Measurements from ENCODE around the gene PANX1.

PANX1 gene

DNA sequence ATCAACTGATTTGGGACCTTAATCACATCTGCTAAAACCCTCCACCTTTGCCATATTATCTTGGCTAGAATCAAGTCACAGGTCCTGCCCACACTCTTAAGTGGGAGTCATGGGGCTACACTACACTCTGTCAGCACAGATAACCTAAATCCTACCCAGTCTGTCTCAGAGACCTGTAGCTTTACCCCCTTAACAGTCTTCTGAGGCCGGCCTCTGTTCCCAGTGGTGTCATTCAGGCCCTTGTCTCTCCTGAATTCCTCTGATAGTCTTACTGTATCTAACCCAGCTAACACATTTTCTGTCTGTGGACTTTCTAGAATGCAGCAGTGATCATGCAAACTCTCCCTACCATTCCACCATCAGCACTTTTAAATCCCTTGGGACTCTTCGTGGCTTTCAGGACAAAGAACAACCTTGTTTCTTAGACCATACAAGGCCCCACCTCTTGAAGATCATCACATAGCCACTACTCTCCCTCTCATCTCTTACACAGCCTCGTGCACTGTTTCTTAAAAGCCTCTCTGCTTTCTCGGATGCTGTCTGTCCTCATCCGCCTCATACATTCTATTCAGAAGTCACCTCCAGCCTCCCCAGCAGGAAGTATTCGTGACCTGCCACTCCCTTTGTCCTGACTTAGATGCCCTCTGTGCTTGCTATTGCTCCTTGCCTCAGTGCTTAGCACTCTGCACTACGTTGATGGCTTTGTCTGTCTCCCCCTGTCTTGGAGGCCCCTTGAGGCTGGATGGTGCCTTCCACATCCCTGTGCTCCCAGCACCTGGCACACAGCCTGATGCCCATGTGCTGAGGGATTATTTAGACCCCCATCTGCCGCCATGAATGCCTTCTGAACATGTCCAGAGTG, 57.9 kb downstream of the PANX1 start:
- DNase-seq: no peak

- no peak for DNase-seq
These were observed 64.6 kb downstream of the PANX1 start for GRCh38 chr11:94193288-94193687.

DNA sequence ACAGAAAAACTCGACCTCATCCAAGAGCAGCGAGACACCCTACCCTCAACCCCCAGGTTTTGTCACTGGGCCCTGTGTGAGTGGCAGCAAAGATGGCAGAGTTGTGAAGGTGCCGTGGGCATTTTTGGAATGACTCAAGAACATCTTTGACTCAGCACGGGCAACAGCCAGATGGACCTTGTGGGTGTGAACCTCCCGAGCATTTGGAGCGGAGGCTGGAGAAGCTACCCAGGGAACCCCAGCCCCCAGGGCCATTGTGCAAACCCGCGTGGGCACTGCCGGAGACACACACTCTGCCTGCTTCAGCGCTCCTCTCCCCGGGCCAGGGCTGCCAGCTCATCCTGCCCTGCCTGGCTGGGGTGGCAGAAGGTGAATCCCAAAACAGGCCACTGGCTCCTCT, 66.1 kb downstream of the PANX1 start:
- no peak for DNase-seq

DNA sequence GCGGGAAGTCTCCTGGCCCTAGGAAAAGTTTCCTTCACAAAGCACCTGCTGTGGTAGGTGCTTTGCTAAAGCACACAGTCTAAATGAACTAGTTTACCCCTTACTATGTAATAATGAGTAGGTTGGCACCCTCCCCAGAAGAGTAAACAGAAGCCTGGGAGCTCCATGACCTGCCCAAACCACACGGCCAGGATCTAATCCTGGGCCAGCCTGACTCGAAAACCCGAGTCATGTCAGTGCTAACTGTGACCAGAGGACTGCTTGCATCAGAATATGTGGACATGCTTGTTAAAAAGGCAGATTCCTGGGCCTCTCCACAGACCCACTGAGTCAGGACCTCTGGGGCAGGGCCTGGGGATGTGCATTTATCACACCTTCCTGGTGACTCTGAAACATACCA, 67.7 kb downstream of the PANX1 start:
- no peak for DNase-seq

DNA sequence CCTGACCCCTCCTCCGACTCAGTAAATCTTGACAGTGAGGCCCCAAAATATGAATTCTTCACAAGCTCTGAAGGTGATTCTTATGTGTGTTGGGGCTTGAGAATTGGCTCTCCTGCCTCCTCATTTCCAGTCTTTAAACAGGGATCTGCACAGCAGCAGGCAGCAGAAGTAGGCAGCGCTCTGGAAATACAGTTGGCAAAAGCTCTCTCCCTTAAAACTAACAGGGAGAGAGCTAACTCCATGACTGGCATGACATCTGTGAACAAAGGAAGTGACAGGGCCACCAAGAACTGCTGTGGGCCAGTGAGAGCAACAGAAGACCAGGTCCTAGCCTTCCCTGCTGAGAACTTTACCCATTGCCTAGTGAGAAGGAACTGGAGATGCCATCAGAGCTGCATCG, 70.1 kb downstream of the PANX1 start:
- no peak for DNase-seq

- no peak for DNase-seq
These were observed 70.8 kb downstream of the PANX1 start for GRCh38 chr11:94199136-94200130.

DNA sequence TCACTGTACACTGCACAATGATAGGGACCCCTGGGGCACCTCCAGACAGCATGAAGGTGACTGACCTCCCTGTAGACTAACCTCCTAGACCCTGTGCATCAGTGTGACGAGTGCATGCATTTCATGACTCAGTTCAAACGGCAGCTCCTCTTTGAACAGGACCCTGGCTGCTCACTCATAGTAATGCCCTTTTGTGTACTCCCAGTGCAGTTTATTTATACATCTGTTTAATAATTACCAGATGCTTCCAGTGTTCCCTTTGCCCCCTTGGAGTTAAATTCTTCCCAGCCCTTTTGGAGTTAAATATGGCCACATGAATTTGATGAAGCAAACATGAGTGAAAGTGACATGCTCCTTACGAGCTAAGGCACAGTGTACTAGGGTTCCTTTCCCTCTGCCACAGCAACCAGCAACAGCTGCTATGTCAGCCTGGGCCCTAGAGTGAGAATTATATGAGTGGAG, 72.4 kb downstream of the PANX1 start:
- DNase-seq: no peak

- no peak for DNase-seq
These were observed 74.4 kb downstream of the PANX1 start for GRCh38 chr11:94203070-94203469.

- DNase-seq: no peak
These were observed 82.7 kb downstream of the PANX1 start for GRCh38 chr11:94211261-94211830.

GRCh38 chr11:94212898-94213297, 84.3 kb downstream of the PANX1 start:
- DNase-seq: no peak

GRCh38 chr11:94217705-94218104, 89.1 kb downstream of the PANX1 start:
- no peak for DNase-seq

DNA sequence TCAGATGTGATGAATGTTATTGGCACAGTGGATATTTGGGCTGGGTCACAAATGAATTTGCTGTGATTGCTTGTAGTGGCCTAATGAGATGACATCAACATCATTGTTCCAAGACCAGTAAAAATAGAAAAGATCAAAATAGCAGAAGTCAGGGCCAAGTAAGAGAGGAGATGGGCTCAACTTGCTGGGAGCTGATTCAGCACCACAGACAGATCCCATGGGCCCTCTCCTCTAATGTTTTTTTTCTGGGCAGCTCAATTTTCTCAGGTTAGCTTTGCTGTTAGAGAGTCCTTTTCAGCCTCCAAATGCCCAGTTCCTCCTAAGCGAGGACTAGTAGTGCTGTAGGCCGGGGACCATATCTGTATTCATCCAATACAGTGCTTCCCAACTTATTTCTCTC, 89.7 kb downstream of the PANX1 start:
- DNase-seq: peak; percentile 19 to 26

DNA sequence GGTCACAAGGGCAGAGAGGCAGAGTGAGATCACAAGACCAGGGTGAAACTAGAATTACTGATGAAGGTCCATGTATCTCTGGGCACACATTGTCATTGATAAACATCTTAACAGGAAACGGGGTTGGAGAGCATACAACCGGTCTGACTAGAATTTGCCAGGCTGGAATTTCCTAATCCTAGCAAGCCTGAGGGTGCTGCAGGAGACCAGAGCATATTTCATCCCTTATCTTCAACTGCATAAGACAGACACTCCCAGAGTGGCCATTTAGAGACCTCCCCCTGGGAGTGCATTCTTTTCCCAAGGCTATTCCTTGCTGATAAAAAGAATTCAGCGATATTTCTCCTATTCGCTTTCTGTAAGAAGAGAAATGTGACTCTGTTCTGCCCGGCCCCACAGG, 91.1 kb downstream of the PANX1 start:
- DNase-seq: no peak

DNA sequence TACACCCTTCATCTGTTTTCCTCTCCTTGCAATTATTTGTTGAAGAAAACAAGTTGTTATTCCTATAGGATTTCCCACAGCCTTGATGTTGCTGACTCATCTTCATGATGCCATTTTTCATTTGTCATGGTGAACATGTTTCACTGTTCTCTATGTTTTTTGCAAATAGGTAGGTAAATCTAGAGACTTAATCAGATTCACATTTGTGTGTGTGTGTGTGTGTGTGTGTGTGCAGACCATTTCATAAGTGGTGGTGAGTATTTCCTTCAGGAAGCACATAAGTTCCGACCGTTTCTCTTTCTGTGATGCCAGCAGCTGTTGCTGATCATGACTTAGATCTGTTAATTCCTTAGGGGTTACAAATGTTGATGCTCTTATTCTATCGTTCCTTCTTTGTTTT, 95.4 kb downstream of the PANX1 start:
- DNase-seq: no peak

Data from Kasumi-1 (cell line).